Heart right ventricle (tissue), 16 donors: ENCODE data around the gene PCDH20. TPM values are rescaled to one million over a fixed set of nuclear protein-coding genes. Genes with fewer than 3 reads are reported as not detected.

ENCODE experiments used
- ATAC-seq, 8 donors: fragments of 200-7000 bp; cut with Tn5 transposase; one replicate each; pipeline ENCODE4 v1.9.1; 2020; ENCODE audit warnings: mild to moderate bottlenecking in 8 of 8, moderate library complexity in 8 of 8, moderate number of reproducible peaks in 1 of 8
- DNase-seq, 2 donors: peaks; one replicate each; pipeline ENCODE4 v3.0.0-alpha.2; 2020
- H3K27ac ChIP-seq, 10 donors: fragments of 200-600 bp; sonication (generic) in 2 of 10; one replicate each; pipeline versions ENCODE4 v1.5.0 to v1.8.0; 2020 to 2022; ENCODE audit warnings: mild to moderate bottlenecking in 3 of 10
- H3K27me3 ChIP-seq, 7 donors: fragments of 200-600 bp; one replicate each; pipeline ENCODE4 v1.8.0; 2021 to 2022; ENCODE audit warnings: mild to moderate bottlenecking in 2 of 7
- H3K36me3 ChIP-seq, 9 donors: fragments of 200-600 bp; sonication (generic) in 1 of 9; one replicate each; pipeline versions ENCODE4 v1.5.0 to v1.8.0; 2020 to 2022; ENCODE audit warnings: mild to moderate bottlenecking in 2 of 9
- H3K4me1 ChIP-seq, 9 donors: fragments of 200-600 bp; sonication (generic) in 1 of 9; one replicate each; pipeline versions ENCODE4 v1.5.0 to v1.8.0; 2020 to 2022; ENCODE audit warnings: mild to moderate bottlenecking in 4 of 9
- H3K4me3 ChIP-seq, 10 donors: fragments of 200-600 bp; sonication (generic) in 2 of 10; one replicate each; pipeline versions ENCODE4 v1.5.0 to v1.8.0; 2020 to 2022; ENCODE audit warnings: mild to moderate bottlenecking in 7 of 10, moderate library complexity in 2 of 10
- H3K9me3 ChIP-seq, 11 donors: fragments of 200-600 bp in 10 of 11; sonication (generic) in 2 of 11; one replicate each; pipeline versions ENCODE4 v1.5.0 to v1.8.0; 2013 to 2022; ENCODE audit warnings: mild to moderate bottlenecking in 2 of 11, control low read depth in 1 of 11, moderate library complexity in 1 of 11
- WGBS, 2 donors: extraction: QIAGEN DNeasy Blood & Tissue Kit; methylation state at CpG; one replicate each; pipeline ENCODE4 v1.1.7; 2013; ENCODE audit warnings: inconsistent platforms in 1 of 2; 5-methylcytosine and 5-hydroxymethylcytosine counted together
- intact Hi-C, 10 donors: fragments of 100-400 bp; cut with DNase I; formaldehyde crosslinking; loops; one replicate each; pipeline versions ENCODE4 v1.11.1 to v1.14.2; 2022
- polyA plus RNA-seq, 2 donors: library from polyadenylated mRNA; stranded (reverse); fragments of 200-250 nt; gene quantifications; one replicate each; pipeline ENCODE4 v1.2.3, GENCODE V29; 2013
- total RNA-seq, 10 donors: library from RNA; stranded (reverse); fragmentation: NEBNext Ultra II Directional in 3 of 10; extraction: Animal tissue kit (Norgen Biotek cat#: 25700) in 3 of 10; gene quantifications; one replicate each; pipeline versions ENCODE4 v1.2.1 to v1.2.4, GENCODE V29; 2021 to 2023
- TF ChIP-seq, protein P1 (sequence below), 9 donors: fragments of 200-600 bp; sonication (generic) in 2 of 9; IDR thresholded peaks; one replicate each; pipeline versions ENCODE4 v1.5.0 to v1.8.0; 2021 to 2022; ENCODE audit warnings: antibody characterized with exemption in 9 of 9, mild to moderate bottlenecking in 5 of 9, moderate library complexity in 1 of 9
- donor health status: Arrhythmogenic right ventricular cardiomyopathy.
- donor health status: ischemic (EF 13 %, LVEDD 7.1; RV severe dilation, severe dysfunction).
- donor health status: healthy with polysubstance abuse.
- donor health status: DM: no; HTN: yes; CAD: no.
- donor health status: DM: no; HTN: no; CAD: no.
- donor health status: ischemic (EF 25% LVEDD 6.9; RV normal size, moderate dysfunction).
- donor health status: ischemic (EF 25% LVEDD 5.7; RV mildly dilated, moderate dysfunction).
- donor health status: healthy.
- donor health status: DM: yes; HTN: yes; CAD: no.
- donor health status: Ischemic cardiomyopathy.
- donor health status: ischemic (EF 35%, LVEDD 5.7; RV mildly dilated, moderate dysfunction).
- donor health status: nonischemic (EF 11% LVEDD 7.7; RV severe dilation, severe dysfunction).
- donor health status: DM: yes; HTN: yes; CAD: no.
- donor health status: PGD.
- donor health status: ischemic (EF 29% LVEDD 5.4; RV normal size, mild dysfunction).
- donor health status: nonischemic (EF 23%, LVEDD 6.1; RV moderate dilation, normal function).

The PCDH20 gene
- total and polyA plus RNA-seq, 12 donors: 0.31 to 27.6 (median 2.6) TPM

DNA sequence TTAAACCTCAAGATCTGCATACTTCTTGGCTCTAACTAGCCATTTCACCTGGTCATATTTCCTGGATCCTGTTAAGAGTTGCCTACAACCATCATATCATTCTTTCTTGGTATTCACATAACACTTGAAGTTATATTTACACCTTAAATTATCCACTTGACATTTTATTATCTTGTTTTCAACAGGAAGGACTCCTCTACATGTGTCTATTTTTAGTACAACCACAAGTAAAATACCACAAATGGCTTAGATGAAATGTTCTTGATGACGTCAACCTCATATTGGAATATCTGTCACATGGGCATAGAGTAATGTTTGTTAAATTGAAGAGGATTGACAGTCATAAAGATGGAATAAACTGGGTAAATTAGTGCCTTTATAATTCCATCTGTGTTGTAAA is 9.4 kb downstream of the PCDH20 start:
- WGBS, 2 donors: 29 to 35% methylated on average over 1 of the region's 1 CpG
- Histone ChIP-seq H3K4me1 (no peaks in the 10 kb centered on the region), H3K27ac (no peak overlapping the region), H3K4me3 (no peak overlapping the region), H3K9me3 (no peaks in the 10 kb centered on the region), H3K36me3 (no peaks in the 10 kb centered on the region), H3K27me3 (no peaks in the 10 kb centered on the region)
- DNase-seq (no peak), ATAC-seq (peak in 3 of 8 donors; percentile 30 to 84 (median 47))
- TF ChIP-seq, protein P1, sequence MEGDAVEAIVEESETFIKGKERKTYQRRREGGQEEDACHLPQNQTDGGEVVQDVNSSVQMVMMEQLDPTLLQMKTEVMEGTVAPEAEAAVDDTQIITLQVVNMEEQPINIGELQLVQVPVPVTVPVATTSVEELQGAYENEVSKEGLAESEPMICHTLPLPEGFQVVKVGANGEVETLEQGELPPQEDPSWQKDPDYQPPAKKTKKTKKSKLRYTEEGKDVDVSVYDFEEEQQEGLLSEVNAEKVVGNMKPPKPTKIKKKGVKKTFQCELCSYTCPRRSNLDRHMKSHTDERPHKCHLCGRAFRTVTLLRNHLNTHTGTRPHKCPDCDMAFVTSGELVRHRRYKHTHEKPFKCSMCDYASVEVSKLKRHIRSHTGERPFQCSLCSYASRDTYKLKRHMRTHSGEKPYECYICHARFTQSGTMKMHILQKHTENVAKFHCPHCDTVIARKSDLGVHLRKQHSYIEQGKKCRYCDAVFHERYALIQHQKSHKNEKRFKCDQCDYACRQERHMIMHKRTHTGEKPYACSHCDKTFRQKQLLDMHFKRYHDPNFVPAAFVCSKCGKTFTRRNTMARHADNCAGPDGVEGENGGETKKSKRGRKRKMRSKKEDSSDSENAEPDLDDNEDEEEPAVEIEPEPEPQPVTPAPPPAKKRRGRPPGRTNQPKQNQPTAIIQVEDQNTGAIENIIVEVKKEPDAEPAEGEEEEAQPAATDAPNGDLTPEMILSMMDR (IDR thresholded peaks at IDR 0.05): no peak
- intact Hi-C loops: no loop called here

DNA sequence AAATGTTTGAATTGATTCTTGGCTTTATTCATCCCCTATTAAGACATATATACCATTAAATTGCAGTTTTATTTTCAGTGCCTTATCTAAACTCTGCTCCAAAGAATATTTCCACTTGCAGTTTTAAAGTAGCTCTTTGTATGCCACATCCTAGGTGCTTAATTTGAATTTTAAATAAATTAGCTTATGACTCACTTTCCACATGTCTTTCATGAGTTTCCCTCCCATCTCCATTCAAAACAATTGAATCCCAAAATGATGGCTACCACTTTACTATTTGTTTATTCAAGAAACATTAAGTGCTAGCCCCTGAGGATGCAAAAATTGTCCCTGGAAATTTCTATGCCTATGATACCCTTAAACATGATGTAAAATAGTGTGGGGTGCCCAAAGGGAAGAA is 19.5 kb downstream of the PCDH20 start:
- Histone ChIP-seq H3K27me3 (no peaks in the 10 kb centered on the region), H3K27ac (no peak overlapping the region), H3K4me3 (no peak overlapping the region), H3K36me3 (no peaks in the 10 kb centered on the region), H3K4me1 (no peaks in the 10 kb centered on the region), H3K9me3 (no peaks in the 10 kb centered on the region)
- ATAC-seq (no peak), DNase-seq (no peak)
- TF ChIP-seq, protein P1 (IDR thresholded peaks at IDR 0.05): no peak
- intact Hi-C loops: no loop called here

DNA sequence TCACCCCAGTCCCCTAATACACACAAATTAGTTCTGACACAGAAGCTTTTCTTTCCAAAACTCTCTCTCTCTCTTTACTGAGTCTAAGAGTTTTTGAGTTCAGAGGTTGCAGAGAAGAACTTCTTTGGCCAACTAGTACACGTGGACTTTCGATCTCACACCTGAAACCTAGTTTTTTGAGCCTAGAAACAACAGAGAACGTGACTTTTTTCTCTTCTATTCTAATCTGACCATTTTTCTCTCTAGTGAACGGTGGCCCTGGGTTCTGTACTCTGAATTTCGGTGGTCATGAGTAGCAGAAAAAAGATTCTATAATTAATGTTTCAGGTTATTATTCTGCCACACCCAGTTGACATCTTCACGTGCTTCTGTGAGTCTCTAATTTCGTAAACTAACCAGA is 24.2 kb downstream of the PCDH20 start:
- Histone ChIP-seq H3K9me3 (no peaks in the 10 kb centered on the region), H3K27me3 (no peaks in the 10 kb centered on the region), H3K36me3 (no peaks in the 10 kb centered on the region), H3K27ac (no peak overlapping the region), H3K4me1 (no peaks in the 10 kb centered on the region), H3K4me3 (no peak overlapping the region)
- no peak for ATAC-seq
- intact Hi-C loops: no loop called here
- DNase-seq: no peak
- TF ChIP-seq, protein P1 (IDR thresholded peaks at IDR 0.05): no peak
- 74 to 75% methylated on average over 7 of the region's 7 CpGs for WGBS, 2 donors

DNA sequence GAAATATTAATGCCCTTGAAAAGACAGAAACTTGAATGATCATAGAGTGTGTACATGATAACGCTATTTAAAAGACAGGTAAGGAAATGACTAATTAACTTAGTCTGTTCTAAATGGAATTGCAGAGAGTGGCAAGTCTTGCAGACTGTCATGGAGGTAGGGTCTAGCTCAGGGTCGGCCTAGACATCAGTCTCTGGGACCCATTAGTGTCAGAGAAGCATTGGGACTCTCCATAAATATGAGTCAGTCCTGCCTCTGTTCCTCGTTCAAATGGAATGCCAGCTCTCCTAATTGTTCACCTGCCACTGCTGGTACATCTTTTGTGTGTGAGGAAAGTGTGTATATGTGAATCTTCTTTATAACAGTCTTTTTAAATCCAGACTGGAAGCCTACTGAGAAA is 28.0 kb downstream of the PCDH20 start:
- H3K36me3 ChIP-seq: no peaks in the 10 kb centered on the region
- no peaks in the 10 kb centered on the region for H3K9me3 ChIP-seq
- DNase-seq: no peak
- no peaks in the 10 kb centered on the region for H3K4me1 ChIP-seq
- H3K27me3 ChIP-seq: no peaks in the 10 kb centered on the region
- 72 to 76% methylated on average over 3 of the region's 3 CpGs for WGBS, 2 donors
- TF ChIP-seq, protein P1 (IDR thresholded peaks at IDR 0.05): no peak
- no peak for ATAC-seq
- no peak overlapping the region for H3K4me3 ChIP-seq
- intact Hi-C loops: no loop called here
- no peak overlapping the region for H3K27ac ChIP-seq

DNA sequence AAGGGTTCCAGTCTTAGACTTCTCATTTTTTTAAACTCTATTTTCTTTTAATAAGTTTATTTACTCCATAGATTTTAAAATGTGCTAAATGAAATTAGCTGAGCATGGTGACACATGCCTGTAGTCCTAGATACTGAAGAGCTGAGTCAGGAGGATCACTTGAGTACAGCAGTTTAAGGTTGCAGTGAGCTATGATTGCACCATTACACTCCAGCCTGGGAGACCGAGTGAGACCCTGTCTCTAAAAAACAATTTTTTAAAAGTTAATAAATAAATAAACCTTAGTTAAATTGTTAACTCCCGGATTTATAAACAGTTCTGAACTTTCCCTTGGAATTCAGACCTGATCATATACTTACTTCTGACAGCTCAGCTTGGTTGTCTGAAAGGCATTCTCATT is 32.5 kb downstream of the PCDH20 start:
- 80 to 94% methylated on average over 2 of the region's 2 CpGs for WGBS, 2 donors
- no peaks in the 10 kb centered on the region for H3K27me3 ChIP-seq
- no peak overlapping the region for H3K27ac ChIP-seq
- H3K36me3 ChIP-seq: no peaks in the 10 kb centered on the region
- H3K9me3 ChIP-seq: no peaks in the 10 kb centered on the region
- intact Hi-C loops: no loop called here
- TF ChIP-seq, protein P1 (IDR thresholded peaks at IDR 0.05): no peak
- ATAC-seq (no peak), DNase-seq (no peak)
- no peaks in the 10 kb centered on the region for H3K4me1 ChIP-seq
- H3K4me3 ChIP-seq: no peak overlapping the region
